ENCODE data around the gene SAT2.

Gene SAT2

GRCh38 chr17:7655541-7655840, 27.9 kb upstream of the SAT2 start:
- H2AFZ ChIP-seq (ENCODE audit: low read length) = no peak overlapping the region
- no peak for TF ChIP-seq EZH2 (optimal IDR thresholded peaks at IDR 0.05; ENCODE audit: low read depth, low read length)
- no peak for TF ChIP-seq EZH2phosphoT487 (IDR thresholded peaks at IDR 0.05; ENCODE audit: low read length)
- no peak for TF ChIP-seq CTCF (IDR thresholded peaks at IDR 0.05; ENCODE audit: low read length)
- H3F3A ChIP-seq (ENCODE audit: insufficient read depth, low read length) = no peaks in the 10 kb centered on the region
- H3K27me3 ChIP-seq (replicated peaks; ENCODE audit: insufficient read depth, low read length) = peaks cover 49% of the 10 kb centered on the region
- no peaks in the 10 kb centered on the region for H3K4me1 ChIP-seq (ENCODE audit: low read length)
- H3K79me2 ChIP-seq (ENCODE audit: low read length) = no peaks in the 10 kb centered on the region
- no peaks in the 10 kb centered on the region for H3K9me2 ChIP-seq (replicated peaks; ENCODE audit: insufficient read depth, low read length)
- no peak overlapping the region for H3K4me3 ChIP-seq (ENCODE audit: low read length)
- H3K9ac ChIP-seq (ENCODE audit: low read length) = no peak overlapping the region
- no peak for DNase-seq
- no peaks in the 10 kb centered on the region for H3K36me3 ChIP-seq (replicated peaks; ENCODE audit: insufficient read depth, low read length)
- H3K4me2 ChIP-seq (ENCODE audit: low read depth, low read length) = no peak overlapping the region
- no peaks in the 10 kb centered on the region for H4K20me1 ChIP-seq (ENCODE audit: insufficient read depth, low read length)
- no peaks in the 10 kb centered on the region for H3K9me3 ChIP-seq (replicated peaks; ENCODE audit: insufficient read depth, low read length)
- H3K27ac ChIP-seq (ENCODE audit: low read length) = no peak overlapping the region

GRCh38 chr17:7654832-7655540, 27.4 kb upstream of the SAT2 start:
- DNase-seq = no peak
- Histone ChIP-seq H3K9me3 (replicated peaks; ENCODE audit: insufficient read depth, low read length) (no peaks in the 10 kb centered on the region), H3K4me2 (ENCODE audit: low read depth, low read length) (no peak overlapping the region), H3K36me3 (replicated peaks; ENCODE audit: insufficient read depth, low read length) (no peaks in the 10 kb centered on the region), H3K79me2 (ENCODE audit: low read length) (no peaks in the 10 kb centered on the region), H2AFZ (ENCODE audit: low read length) (no peak overlapping the region), H3K4me1 (ENCODE audit: low read length) (no peaks in the 10 kb centered on the region), H3K4me3 (ENCODE audit: low read length) (no peak overlapping the region), H3K27ac (ENCODE audit: low read length) (no peak overlapping the region), H4K20me1 (ENCODE audit: insufficient read depth, low read length) (no peaks in the 10 kb centered on the region), H3K27me3 (replicated peaks; ENCODE audit: insufficient read depth, low read length) (peaks cover 52% of the 10 kb centered on the region), H3K9ac (ENCODE audit: low read length) (no peak overlapping the region), H3K9me2 (replicated peaks; ENCODE audit: insufficient read depth, low read length) (no peaks in the 10 kb centered on the region), H3F3A (ENCODE audit: insufficient read depth, low read length) (no peaks in the 10 kb centered on the region)
- TF ChIP-seq CTCF (IDR thresholded peaks at IDR 0.05; ENCODE audit: low read length) = no peak
- no peak for TF ChIP-seq EZH2phosphoT487 (IDR thresholded peaks at IDR 0.05; ENCODE audit: low read length)
- no peak for TF ChIP-seq EZH2 (optimal IDR thresholded peaks at IDR 0.05; ENCODE audit: low read depth, low read length)

GRCh38 chr17:7652388-7653356, 25.1 kb upstream of the SAT2 start:
- Histone ChIP-seq H3K79me2 (ENCODE audit: low read length) (no peaks in the 10 kb centered on the region), H2AFZ (ENCODE audit: low read length) (no peak overlapping the region), H3K4me3 (ENCODE audit: low read length) (no peak overlapping the region), H3K36me3 (replicated peaks; ENCODE audit: insufficient read depth, low read length) (no peaks in the 10 kb centered on the region), H3K4me2 (ENCODE audit: low read depth, low read length) (no peak overlapping the region), H3K9me3 (replicated peaks; ENCODE audit: insufficient read depth, low read length) (no peaks in the 10 kb centered on the region), H3K27me3 (replicated peaks; ENCODE audit: insufficient read depth, low read length) (peaks cover 70% of the 10 kb centered on the region), H3K9me2 (replicated peaks; ENCODE audit: insufficient read depth, low read length) (no peaks in the 10 kb centered on the region), H3K9ac (ENCODE audit: low read length) (no peak overlapping the region), H3F3A (ENCODE audit: insufficient read depth, low read length) (no peaks in the 10 kb centered on the region), H3K4me1 (ENCODE audit: low read length) (no peaks in the 10 kb centered on the region), H3K27ac (ENCODE audit: low read length) (no peak overlapping the region), H4K20me1 (ENCODE audit: insufficient read depth, low read length) (no peaks in the 10 kb centered on the region)
- TF ChIP-seq EZH2 (optimal IDR thresholded peaks at IDR 0.05; ENCODE audit: low read depth, low read length) = no peak
- TF ChIP-seq CTCF (IDR thresholded peaks at IDR 0.05; ENCODE audit: low read length) = no peak
- no peak for TF ChIP-seq EZH2phosphoT487 (IDR thresholded peaks at IDR 0.05; ENCODE audit: low read length)
- DNase-seq = no peak

Data from MM.1S (cell line).